Neuronal stem cell (in vitro differentiated cells): Measurements from ENCODE around the gene PDPR.
"Not testable (repeated sequence)": the region's sequence is repeated elsewhere in the genome, so short reads cannot be mapped to it uniquely, and the experiment has no call there.

ENCODE experiments used
- DNase-seq: peaks from one replicate; pipeline ENCODE4 v3.0.0-alpha.2; 2013; ENCODE audit warnings: low spot score
- H2AFZ ChIP-seq: one replicate; pipeline ENCODE4 v1.6.1; 2013; ENCODE audit warnings: mild to moderate bottlenecking, low read length, inconsistent platforms
- H2AK5ac ChIP-seq: 2 replicates; pipeline ENCODE4 v1.6.1; 2013; ENCODE audit warnings: low read depth, mild to moderate bottlenecking, inconsistent platforms, low read length, moderate library complexity, mixed read lengths
- H2BK120ac ChIP-seq: 2 replicates; pipeline ENCODE4 v1.6.1; 2013; ENCODE audit warnings: low read depth, mild to moderate bottlenecking, inconsistent platforms, low read length, moderate library complexity, mixed read lengths
- H2BK12ac ChIP-seq: one replicate; pipeline ENCODE4 v1.6.1; 2013; ENCODE audit warnings: low read length, inconsistent platforms
- H2BK15ac ChIP-seq: 2 replicates; pipeline ENCODE4 v1.6.1; 2013; ENCODE audit warnings: mild to moderate bottlenecking, low read length, inconsistent platforms, mixed read lengths
- H2BK5ac ChIP-seq: one replicate; pipeline ENCODE4 v1.6.1; 2013; ENCODE audit warnings: inconsistent platforms, mild to moderate bottlenecking, low read length, moderate library complexity
- H3K14ac ChIP-seq: one replicate; pipeline ENCODE4 v1.6.1; 2013; ENCODE audit warnings: low read length, inconsistent platforms
- H3K18ac ChIP-seq: 2 replicates; pipeline ENCODE4 v1.6.1; 2013; ENCODE audit warnings: low read length, inconsistent platforms
- H3K23ac ChIP-seq: 2 replicates; pipeline ENCODE4 v1.6.1; 2013; ENCODE audit warnings: low read depth, mild to moderate bottlenecking, mixed read lengths, low read length, inconsistent platforms; ENCODE audit not compliant: poor library complexity
- H3K27ac ChIP-seq: replicated peaks from 3 replicates; pipeline ENCODE4 v1.5.1; 2013; ENCODE audit warnings: low read length, inconsistent platforms
- H3K27me3 ChIP-seq, 3 experiments: 2 replicates each; pipeline ENCODE4 v1.6.1; 2013; ENCODE audit warnings: low read length in 3 of 3, mild to moderate bottlenecking in 2 of 3, inconsistent platforms in 1 of 3, low read depth in 1 of 3, mixed read lengths in 1 of 3, moderate library complexity in 1 of 3; ENCODE audit not compliant: control insufficient read depth in 3 of 3, insufficient read depth in 3 of 3
- H3K36me3 ChIP-seq, 2 donors: replicated peaks in 1 of 2; 2 replicates each; pipeline ENCODE4 v1.6.1; 2013; ENCODE audit warnings: low read length in 2 of 2; ENCODE audit not compliant: control insufficient read depth in 2 of 2, insufficient read depth in 2 of 2
- H3K4ac ChIP-seq: 2 replicates; pipeline ENCODE4 v1.6.1; 2013; ENCODE audit warnings: inconsistent platforms, mild to moderate bottlenecking, low read length, moderate library complexity
- H3K4me1 ChIP-seq, 2 donors: 1 replicate in 1 of 2; 2 replicates in 1 of 2; pipeline ENCODE4 v1.6.1; 2013; ENCODE audit warnings: low read length in 2 of 2, low read depth in 1 of 2; ENCODE audit not compliant: control insufficient read depth in 2 of 2, insufficient read depth in 1 of 2
- H3K4me2 ChIP-seq: one replicate; pipeline ENCODE4 v1.6.1; 2013; ENCODE audit warnings: mild to moderate bottlenecking, low read length, inconsistent platforms; ENCODE audit not compliant: insufficient read depth, poor library complexity, severe bottlenecking
- H3K4me3 ChIP-seq, 2 donors: 2 replicates each; pipeline ENCODE4 v1.5.1; 2013; ENCODE audit warnings: low read length in 2 of 2, mild to moderate bottlenecking in 2 of 2, inconsistent platforms in 1 of 2, moderate library complexity in 1 of 2
- H3K79me1 ChIP-seq: one replicate; pipeline ENCODE4 v1.6.1; 2013; ENCODE audit warnings: low read depth, mild to moderate bottlenecking, inconsistent platforms, low read length, moderate library complexity
- H3K9ac ChIP-seq: one replicate; pipeline ENCODE4 v1.6.1; 2013; ENCODE audit warnings: mild to moderate bottlenecking, low read depth, low read length, inconsistent platforms; ENCODE audit not compliant: poor library complexity
- H3K9me3 ChIP-seq, 2 donors: replicated peaks in 1 of 2; 2 replicates each; pipeline versions ENCODE3 to v1.6.1; 2013; ENCODE audit warnings: low read length in 2 of 2, mild to moderate bottlenecking in 2 of 2, inconsistent platforms in 1 of 2, low read depth in 1 of 2, mixed read lengths in 1 of 2, moderate library complexity in 1 of 2; ENCODE audit not compliant: control insufficient read depth in 2 of 2, insufficient read depth in 1 of 2
- H4K8ac ChIP-seq: one replicate; pipeline ENCODE4 v1.6.1; 2013; ENCODE audit warnings: low read depth, mild to moderate bottlenecking, inconsistent platforms, low read length, moderate library complexity
- H4K91ac ChIP-seq: one replicate; pipeline ENCODE4 v1.6.1; 2013; ENCODE audit warnings: low read length, low read depth, mild to moderate bottlenecking, inconsistent platforms; ENCODE audit not compliant: poor library complexity
- WGBS, 2 donors: extraction: QIAGEN DNeasy Blood & Tissue Kit; methylation state at CpG; one replicate each; pipeline ENCODE4 v1.1.7; 2013; ENCODE audit warnings: missing lambda C conversion rate in 2 of 2, mixed read lengths in 1 of 2; ENCODE audit not compliant: insufficient read length in 2 of 2, insufficient replicate concordance in 1 of 2; ENCODE audit errors: extremely low coverage in 2 of 2; 5-methylcytosine and 5-hydroxymethylcytosine counted together

PDPR gene

GRCh38 chr16:70162041-70162451 lies 47.9 kb downstream of the PDPR start:
- H2BK120ac ChIP-seq, result no peak overlapping the region
- no peak overlapping the region for H3K14ac ChIP-seq
- no peak overlapping the region for H2BK15ac ChIP-seq
- WGBS, 2 donors, result no CpG with 5 or more reads among the region's 7 CpGs
- no peak overlapping the region for H3K4me3 ChIP-seq
- no peak overlapping the region for H2BK5ac ChIP-seq
- no peak overlapping the region for H3K27ac ChIP-seq
- peaks cover 33 to 57% of the 10 kb centered on the region in 2 donors for H3K36me3 ChIP-seq
- no peak overlapping the region for H3K4me2 ChIP-seq
- H3K4ac ChIP-seq, result no peak overlapping the region
- no peaks in the 10 kb centered on the region for H3K9me3 ChIP-seq
- no peak overlapping the region for H3K23ac ChIP-seq
- no peaks in the 10 kb centered on the region for H3K79me1 ChIP-seq
- no peak overlapping the region for H2AK5ac ChIP-seq
- no peaks in the 10 kb centered on the region for H3K27me3 ChIP-seq
- no peak overlapping the region for H4K91ac ChIP-seq
- H2BK12ac ChIP-seq, result no peak overlapping the region
- no peak overlapping the region for H3K18ac ChIP-seq
- peaks cover 0 to 5% of the 10 kb centered on the region in 2 donors for H3K4me1 ChIP-seq
- no peak overlapping the region for H3K9ac ChIP-seq
- DNase-seq, result no peak
- no peak overlapping the region for H2AFZ ChIP-seq
- no peak overlapping the region for H4K8ac ChIP-seq

GRCh38 chr16:70163596-70163995 lies 49.5 kb downstream of the PDPR start:
- H3K36me3 ChIP-seq, result peaks cover 23 to 41% of the 10 kb centered on the region in 2 donors

GRCh38 chr16:70166688-70167087 lies 52.6 kb downstream of the PDPR start:
- H2AK5ac ChIP-seq, H2BK5ac ChIP-seq, H2AFZ ChIP-seq, H3K27ac ChIP-seq, H3K14ac ChIP-seq, H3K23ac ChIP-seq, H3K27me3 ChIP-seq, H2BK12ac ChIP-seq, H3K4me1 ChIP-seq, H3K4me3 ChIP-seq, H3K9ac ChIP-seq, H3K4me2 ChIP-seq, DNase-seq, H3K4ac ChIP-seq, H2BK120ac ChIP-seq, H3K79me1 ChIP-seq, H4K8ac ChIP-seq, H3K9me3 ChIP-seq, H3K18ac ChIP-seq, H4K91ac ChIP-seq, H2BK15ac ChIP-seq: not testable (repeated sequence)
- peaks cover 4 to 12% of the 10 kb centered on the region in 2 donors for H3K36me3 ChIP-seq
- WGBS, 2 donors, result no CpG with 5 or more reads among the region's 10 CpGs

More at GRCh38 chr16:70163596-70163995, 49.5 kb downstream of the PDPR start:
- no CpG with 5 or more reads among the region's 10 CpGs for WGBS, 2 donors
- no peak overlapping the region for H2BK5ac ChIP-seq
- H3K27ac ChIP-seq, result peak overlapping the region; percentile 27
- H2BK120ac ChIP-seq, result no peak overlapping the region
- no peaks in the 10 kb centered on the region for H3K9me3 ChIP-seq
- no peak overlapping the region for H3K14ac ChIP-seq
- peak overlapping the region; percentile 1 for H2AFZ ChIP-seq
- DNase-seq, result no peak
- H3K4me2 ChIP-seq, result no peak overlapping the region
- no peak overlapping the region for H4K91ac ChIP-seq
- H3K9ac ChIP-seq, result peak overlapping the region; percentile 74
- no peak overlapping the region for H2BK15ac ChIP-seq
- H3K4me3 ChIP-seq, result no peak overlapping the region
- H3K23ac ChIP-seq, result no peak overlapping the region
- H3K27me3 ChIP-seq, result no peaks in the 10 kb centered on the region
- H3K4me1 ChIP-seq, result peaks cover 0 to 5% of the 10 kb centered on the region in 2 donors
- no peak overlapping the region for H3K4ac ChIP-seq
- peak overlapping the region; percentile 51 for H2AK5ac ChIP-seq
- H4K8ac ChIP-seq, result no peak overlapping the region
- no peaks in the 10 kb centered on the region for H3K79me1 ChIP-seq
- H2BK12ac ChIP-seq, result no peak overlapping the region
- H3K18ac ChIP-seq, result peak overlapping the region; percentile 41

- not testable (repeated sequence) for H3K23ac ChIP-seq, H3K79me1 ChIP-seq, H3K27me3 ChIP-seq, H3K14ac ChIP-seq, H2BK15ac ChIP-seq, H3K27ac ChIP-seq, H3K9me3 ChIP-seq, H3K18ac ChIP-seq, H3K4me2 ChIP-seq, H2BK5ac ChIP-seq, H2AK5ac ChIP-seq, H4K91ac ChIP-seq, H3K4me1 ChIP-seq, H3K4me3 ChIP-seq, H4K8ac ChIP-seq, H3K36me3 ChIP-seq, H3K9ac ChIP-seq, H2BK120ac ChIP-seq, DNase-seq, H3K4ac ChIP-seq
- Histone ChIP-seq H2BK12ac (peak within 1 kb of the TSS; percentile 41), H2AFZ (peak within 1 kb of the TSS; percentile 73)
- no CpG with 5 or more reads among the region's 21 CpGs for WGBS, 2 donors
Observed at GRCh38 chr16:70173212-70173837, 59.2 kb downstream of the PDPR start, which contains the start of gene CLEC18C. Gene CLEC18C, plus strand, starts transcription at chr16:70173787. Its CDS starts 492 bp downstream, at chr16:70174279.
